ENCODE measurements around the gene HMCN1. TPM values are rescaled to one million over a fixed set of nuclear protein-coding genes. Genes with fewer than 3 reads are reported as not detected.

HMCN1 gene
- total RNA-seq, 4 donors from 2014 or later = 11.6 to 95.9 (median 78.6) TPM

DNA sequence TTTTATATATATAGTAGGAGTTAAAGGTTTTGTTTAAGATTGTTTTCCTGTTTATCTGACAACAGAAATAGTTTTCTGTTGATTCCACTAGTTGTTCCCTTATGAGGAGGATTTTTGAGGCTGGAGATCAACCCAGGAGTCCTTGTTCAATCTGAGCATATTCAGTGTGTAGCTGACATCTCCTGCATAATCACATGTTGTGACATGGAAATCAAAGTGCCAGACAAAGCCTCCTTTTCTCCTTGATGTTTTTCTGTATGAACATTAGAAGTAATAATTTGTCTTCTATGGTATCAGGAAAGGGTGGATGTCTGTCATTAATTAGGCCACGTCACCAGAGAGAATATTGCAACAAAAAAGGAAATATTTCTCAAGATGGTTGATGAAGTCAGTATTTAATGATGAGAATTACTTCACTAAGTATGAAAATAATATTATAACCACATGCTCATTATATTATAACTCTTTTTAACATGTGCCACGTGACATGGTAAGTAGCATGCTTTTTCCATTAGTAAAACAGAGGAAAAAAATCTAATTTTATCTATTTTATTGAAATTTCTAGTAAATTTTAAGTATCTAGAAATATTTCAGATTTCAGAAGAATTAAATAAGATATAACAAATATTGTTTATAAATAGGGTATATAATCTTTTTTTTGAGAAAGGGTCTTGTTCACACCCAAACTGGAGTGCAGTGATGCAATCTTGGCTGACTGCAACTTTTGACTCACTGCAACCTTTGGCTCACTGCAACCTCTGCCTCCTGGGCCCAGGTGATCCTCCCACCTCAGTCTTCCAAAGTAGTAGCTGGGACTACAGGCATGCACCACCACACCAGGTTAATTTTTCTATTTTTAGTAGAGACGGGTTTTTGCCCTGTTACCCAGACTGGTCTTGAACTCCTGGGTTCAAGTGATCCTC is 223.5 kb downstream of the HMCN1 start:
- Histone ChIP-seq H3K4me3 (no peak overlapping the region), H3K4me1 (peaks cover 10 to 46% (median 11%) of the 10 kb centered on the region in 3 donors), H3K27ac (peak overlapping the region in 3 of 4 donors; percentile 15 to 44 (median 23)), H3K9me3 (no peaks in the 10 kb centered on the region), H3K27me3 (no peaks in the 10 kb centered on the region), H3K36me3 (no peaks in the 10 kb centered on the region)
- ATAC-seq = no peak
- 70 to 79% methylated on average over 2 to 3 of the region's 3 CpGs for WGBS, 2 donors (ENCODE audit: low coverage in 1 of 2)
- no peak for TF ChIP-seq POLR2A (IDR thresholded peaks at IDR 0.05)
- no peak for TF ChIP-seq EP300 (IDR thresholded peaks at IDR 0.05)
- TF ChIP-seq, protein P1, sequence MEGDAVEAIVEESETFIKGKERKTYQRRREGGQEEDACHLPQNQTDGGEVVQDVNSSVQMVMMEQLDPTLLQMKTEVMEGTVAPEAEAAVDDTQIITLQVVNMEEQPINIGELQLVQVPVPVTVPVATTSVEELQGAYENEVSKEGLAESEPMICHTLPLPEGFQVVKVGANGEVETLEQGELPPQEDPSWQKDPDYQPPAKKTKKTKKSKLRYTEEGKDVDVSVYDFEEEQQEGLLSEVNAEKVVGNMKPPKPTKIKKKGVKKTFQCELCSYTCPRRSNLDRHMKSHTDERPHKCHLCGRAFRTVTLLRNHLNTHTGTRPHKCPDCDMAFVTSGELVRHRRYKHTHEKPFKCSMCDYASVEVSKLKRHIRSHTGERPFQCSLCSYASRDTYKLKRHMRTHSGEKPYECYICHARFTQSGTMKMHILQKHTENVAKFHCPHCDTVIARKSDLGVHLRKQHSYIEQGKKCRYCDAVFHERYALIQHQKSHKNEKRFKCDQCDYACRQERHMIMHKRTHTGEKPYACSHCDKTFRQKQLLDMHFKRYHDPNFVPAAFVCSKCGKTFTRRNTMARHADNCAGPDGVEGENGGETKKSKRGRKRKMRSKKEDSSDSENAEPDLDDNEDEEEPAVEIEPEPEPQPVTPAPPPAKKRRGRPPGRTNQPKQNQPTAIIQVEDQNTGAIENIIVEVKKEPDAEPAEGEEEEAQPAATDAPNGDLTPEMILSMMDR (IDR thresholded peaks at IDR 0.05) = no peak
- no peak for TF ChIP-seq POLR2AphosphoS5 (IDR thresholded peaks at IDR 0.05)

DNA sequence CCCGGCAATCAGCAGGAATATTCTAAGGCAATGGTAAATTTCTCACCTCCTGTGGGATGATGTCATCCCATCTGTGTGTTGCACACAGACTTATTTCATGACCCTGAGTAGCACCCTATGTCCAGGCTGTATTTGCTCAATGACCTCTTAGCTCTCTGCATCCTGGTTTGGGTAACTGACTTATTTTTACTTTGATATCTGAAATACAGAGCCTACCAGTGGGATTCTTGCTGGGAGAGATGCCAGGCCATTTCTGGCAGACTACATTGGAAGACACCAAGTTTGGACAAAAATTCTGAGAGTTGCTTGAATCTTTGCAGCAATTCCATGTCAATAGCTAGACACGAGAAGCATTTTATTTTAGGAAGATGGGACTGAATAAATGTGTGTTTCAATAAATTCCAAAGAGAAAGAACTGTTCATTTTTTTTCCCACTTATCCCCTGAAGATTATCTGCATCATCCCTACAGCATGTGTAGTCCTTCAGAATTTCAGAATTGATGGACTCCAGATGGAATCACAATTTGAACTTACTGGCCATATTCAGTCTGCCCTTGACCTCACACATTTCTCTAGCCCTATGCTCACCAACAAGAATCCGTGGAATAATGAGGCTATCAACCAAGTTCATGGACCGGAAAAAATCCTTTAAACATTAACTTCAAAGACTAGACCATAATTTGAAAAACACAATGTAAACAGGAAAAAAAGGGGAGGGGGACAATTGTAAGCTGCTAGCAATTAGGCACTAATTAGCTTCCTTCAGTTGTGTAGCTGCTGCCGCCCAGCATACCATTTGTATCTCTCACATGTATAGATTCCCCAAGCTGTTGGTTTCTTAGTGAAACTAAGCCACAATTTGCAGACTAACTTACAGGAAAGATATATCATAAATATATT is 226.5 kb downstream of the HMCN1 start:
- no peaks in the 10 kb centered on the region for H3K36me3 ChIP-seq
- peak overlapping the region in 3 of 4 donors; percentile 39 to 75 (median 53) for H3K27ac ChIP-seq
- WGBS, 2 donors (ENCODE audit: low coverage in 1 of 2) = 36 to 52% methylated on average over 4 to 5 of the region's 5 CpGs
- TF ChIP-seq POLR2AphosphoS5 (IDR thresholded peaks at IDR 0.05) (no peak), POLR2A (IDR thresholded peaks at IDR 0.05) (no peak), EP300 (IDR thresholded peaks at IDR 0.05) (no peak)
- H3K4me3 ChIP-seq = no peak overlapping the region
- H3K9me3 ChIP-seq = no peaks in the 10 kb centered on the region
- H3K4me1 ChIP-seq = peaks cover 10 to 76% (median 25%) of the 10 kb centered on the region in 3 donors
- ATAC-seq = peak; percentile 66
- no peaks in the 10 kb centered on the region for H3K27me3 ChIP-seq

DNA sequence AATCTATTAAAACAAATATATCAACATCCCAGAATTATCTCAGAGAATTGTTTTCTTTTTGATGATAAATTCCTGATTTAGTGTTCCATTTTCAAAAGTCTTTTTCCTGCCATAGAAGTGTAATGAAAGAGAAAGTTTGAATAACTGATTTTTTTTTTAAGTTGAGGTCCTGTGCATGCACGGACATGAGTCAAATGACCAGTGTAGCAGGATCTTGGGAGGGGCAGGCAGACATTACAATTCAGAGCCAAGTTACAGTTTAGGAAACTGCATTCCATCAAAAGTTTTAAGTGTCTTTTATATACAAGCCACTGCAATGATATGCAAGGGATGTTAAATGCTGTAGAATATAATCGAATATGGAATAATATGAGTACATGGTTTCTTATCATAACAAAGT is 227.5 kb downstream of the HMCN1 start:
- no peak overlapping the region for H3K4me3 ChIP-seq
- no peaks in the 10 kb centered on the region for H3K36me3 ChIP-seq
- H3K27ac ChIP-seq = peak overlapping the region in 2 of 4 donors; percentile 53 to 75
- peaks cover 10 to 82% (median 25%) of the 10 kb centered on the region in 3 donors for H3K4me1 ChIP-seq
- no peaks in the 10 kb centered on the region for H3K9me3 ChIP-seq
- H3K27me3 ChIP-seq = no peaks in the 10 kb centered on the region
- no peak for ATAC-seq
- TF ChIP-seq POLR2A (IDR thresholded peaks at IDR 0.05) = no peak
- TF ChIP-seq POLR2AphosphoS5 (IDR thresholded peaks at IDR 0.05) = no peak
- TF ChIP-seq, protein P1 (IDR thresholded peaks at IDR 0.05) = no peak
- no peak for TF ChIP-seq EP300 (IDR thresholded peaks at IDR 0.05)
- 16 to 17% methylated on average over 2 of the region's 2 CpGs for WGBS, 2 donors (ENCODE audit: low coverage in 1 of 2)

DNA sequence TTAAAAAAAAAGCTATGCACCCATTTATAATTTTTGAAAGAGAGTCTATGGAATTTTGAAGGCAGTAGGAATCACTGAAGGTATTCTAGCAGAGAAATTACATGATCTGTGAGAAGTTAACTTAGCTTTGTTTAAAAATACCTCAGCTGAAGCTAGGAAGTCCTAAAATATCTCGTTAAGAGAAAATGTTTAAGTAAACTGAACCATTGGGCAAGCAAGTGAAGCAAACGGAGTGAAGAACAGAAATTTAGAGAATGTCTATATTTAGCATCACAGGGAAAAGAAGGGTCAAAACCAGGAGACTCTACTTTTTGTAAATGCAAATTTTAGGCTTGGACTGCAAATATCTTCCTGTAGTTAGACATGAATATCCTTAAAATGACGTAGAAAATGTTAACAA is 230.8 kb downstream of the HMCN1 start:
- Histone ChIP-seq H3K4me3 (no peak overlapping the region), H3K9me3 (no peaks in the 10 kb centered on the region), H3K4me1 (peaks cover 18 to 94% (median 18%) of the 10 kb centered on the region in 3 donors), H3K27ac (peak overlapping the region; percentile 69 to 80 (median 76)), H3K27me3 (no peaks in the 10 kb centered on the region), H3K36me3 (no peaks in the 10 kb centered on the region)
- 10 to 25% methylated on average over 3 of the region's 3 CpGs for WGBS, 2 donors (ENCODE audit: low coverage in 1 of 2)
- no peak for ATAC-seq
- TF ChIP-seq POLR2A (IDR thresholded peaks at IDR 0.05) (no peak), POLR2AphosphoS5 (IDR thresholded peaks at IDR 0.05) (no peak)
- TF ChIP-seq, protein P1 (IDR thresholded peaks at IDR 0.05) = no peak

DNA sequence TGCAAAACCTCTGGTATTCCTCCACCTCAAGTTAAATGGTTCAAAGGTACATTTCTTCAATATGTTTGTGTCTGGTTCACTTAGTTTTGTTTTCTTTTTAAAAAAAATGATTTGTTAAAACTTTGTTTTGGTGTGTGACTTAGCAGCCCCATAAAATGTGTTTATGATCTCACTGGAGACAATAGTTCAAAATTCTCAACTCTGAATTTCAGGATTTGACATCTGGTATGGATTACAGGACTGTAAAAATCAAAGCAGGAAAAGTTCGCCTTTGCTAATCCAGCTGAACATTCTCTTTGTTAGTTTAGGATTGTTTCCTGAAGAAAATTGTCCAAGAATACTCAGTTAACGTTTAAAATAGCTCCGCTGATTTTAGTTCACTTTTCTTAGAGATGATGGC is 231.7 kb downstream of the HMCN1 start:
- Histone ChIP-seq H3K27ac (peak overlapping the region; percentile 61 to 76 (median 71)), H3K4me1 (peaks cover 14 to 90% (median 18%) of the 10 kb centered on the region in 3 donors), H3K4me3 (no peak overlapping the region), H3K9me3 (no peaks in the 10 kb centered on the region), H3K36me3 (peaks cover 0 to 7% of the 10 kb centered on the region in 2 donors), H3K27me3 (no peaks in the 10 kb centered on the region)
- 50 to 51% methylated on average over 3 of the region's 3 CpGs for WGBS, 2 donors (ENCODE audit: low coverage in 1 of 2)
- TF ChIP-seq EP300 (IDR thresholded peaks at IDR 0.05) (no peak), POLR2AphosphoS5 (IDR thresholded peaks at IDR 0.05) (no peak), POLR2A (IDR thresholded peaks at IDR 0.05) (no peak)
- TF ChIP-seq, protein P1 (IDR thresholded peaks at IDR 0.05) = no peak
- ATAC-seq = no peak
